WTC11 (cell line): ENCODE data around the gene TASL. TPM values are rescaled to one million over a fixed set of nuclear protein-coding genes. Genes with fewer than 3 reads are reported as not detected.

Experiments used
- ATAC-seq: fragments of 200-7000 bp; cut with Tn5 transposase; 2 replicates; pipeline ENCODE4 v1.10.0; 2021; ENCODE audit warnings: mild to moderate bottlenecking, moderate library complexity
- CTCF ChIA-PET: fragments of 300-600 bp; sonication (Branson Sonifier 250); formaldehyde crosslinking; loops from one replicate; lab custom pipeline; 2021; ENCODE audit warnings: antibody characterized with exemption; lab: Charles Lee
- POLR2A ChIA-PET: fragments of 350-600 bp; sonication (Branson Sonifier 250); formaldehyde crosslinking; loops from one replicate; lab custom pipeline; 2021; ENCODE audit warnings: antibody characterized with exemption; lab: Charles Lee
- DNase-seq: peaks from one replicate; pipeline ENCODE4 v3.0.0; 2021; ENCODE audit warnings: low spot score
- H3K27ac Mint-ChIP-seq: 2 replicates; pipeline ENCODE4 v1.8.0; 2021; ENCODE audit warnings: mixed read lengths
- H3K27me3 Mint-ChIP-seq: 2 replicates; pipeline ENCODE4 v1.8.0; 2021; ENCODE audit warnings: low read depth, mild to moderate bottlenecking, moderate library complexity, mixed read lengths
- H3K36me3 Mint-ChIP-seq: 2 replicates; pipeline ENCODE4 v1.8.0; 2021; ENCODE audit warnings: mixed read lengths
- H3K4me1 Mint-ChIP-seq: 2 replicates; pipeline ENCODE4 v1.8.0; 2022; ENCODE audit warnings: mixed read lengths
- H3K4me3 Mint-ChIP-seq: 2 replicates; pipeline ENCODE4 v1.8.0; 2021; ENCODE audit warnings: mild to moderate bottlenecking, moderate library complexity, mixed read lengths
- H3K9me3 Mint-ChIP-seq: 2 replicates; pipeline ENCODE4 v1.8.0; 2021; ENCODE audit warnings: mixed read lengths
- AFF4 ChIP-seq: sonication (generic); formaldehyde crosslinking; IDR thresholded peaks from 2 replicates; pipeline ENCODE4 v1.8.1; 2023; ENCODE audit warnings: mild to moderate bottlenecking, missing genetic modification reagents, borderline replicate concordance
- CREB1 ChIP-seq: sonication (generic); formaldehyde crosslinking; IDR thresholded peaks from 2 replicates; pipeline ENCODE4 v1.8.0; 2023; ENCODE audit warnings: mild to moderate bottlenecking, missing genetic modification reagents
- CREM ChIP-seq: sonication (generic); formaldehyde crosslinking; IDR thresholded peaks from 2 replicates; pipeline ENCODE4 v1.8.1; 2022; ENCODE audit warnings: mild to moderate bottlenecking, missing genetic modification reagents, moderate library complexity
- E2F5 ChIP-seq: sonication (generic); formaldehyde crosslinking; IDR thresholded peaks from 2 replicates; pipeline ENCODE4 v1.8.1; 2022; ENCODE audit warnings: mild to moderate bottlenecking, moderate library complexity, missing genetic modification reagents
- ELF4 ChIP-seq: sonication (generic); formaldehyde crosslinking; IDR thresholded peaks from 2 replicates; pipeline ENCODE4 v1.8.1; 2022; ENCODE audit warnings: low read depth, mild to moderate bottlenecking, moderate library complexity, missing genetic modification reagents
- EMX1 ChIP-seq: fragments of 250-450 bp; sonication (Bioruptor Pico); IDR thresholded peaks from 2 replicates; pipeline ENCODE4 v1.8.0; 2021; ENCODE audit warnings: mild to moderate bottlenecking
- ERG ChIP-seq: fragments of 250-450 bp; sonication (Bioruptor Pico); IDR thresholded peaks from 2 replicates; pipeline ENCODE4 v1.8.0; 2021; ENCODE audit warnings: mild to moderate bottlenecking
- FOXK1 ChIP-seq: sonication (generic); formaldehyde crosslinking; IDR thresholded peaks from 2 replicates; pipeline ENCODE4 v1.8.0; 2022; ENCODE audit warnings: mild to moderate bottlenecking, moderate library complexity, missing genetic modification reagents
- GRHL2 ChIP-seq: fragments of 250-450 bp; sonication (Bioruptor Pico); IDR thresholded peaks from 2 replicates; pipeline ENCODE4 v1.8.0; 2022; ENCODE audit warnings: mild to moderate bottlenecking, moderate library complexity; ENCODE audit not compliant: insufficient replicate concordance, severe bottlenecking
- KAT7 ChIP-seq: sonication (generic); formaldehyde crosslinking; IDR thresholded peaks from 2 replicates; pipeline ENCODE4 v1.8.1; 2023; ENCODE audit warnings: missing genetic modification reagents, mild to moderate bottlenecking, borderline replicate concordance
- NFE2L1 ChIP-seq: sonication (generic); formaldehyde crosslinking; IDR thresholded peaks from 2 replicates; pipeline ENCODE4 v1.8.1; 2023; ENCODE audit warnings: missing genetic modification reagents
- NR1H2 ChIP-seq: sonication (generic); formaldehyde crosslinking; IDR thresholded peaks from 2 replicates; pipeline ENCODE4 v1.9.0; 2021; ENCODE audit warnings: mild to moderate bottlenecking, moderate library complexity, missing genetic modification reagents
- TCF7 ChIP-seq: sonication (generic); formaldehyde crosslinking; IDR thresholded peaks from 2 replicates; pipeline ENCODE4 v1.8.0; 2022; ENCODE audit warnings: mild to moderate bottlenecking, low read depth, missing genetic modification reagents, moderate library complexity
- USF1 ChIP-seq: sonication (generic); formaldehyde crosslinking; IDR thresholded peaks from 2 replicates; pipeline ENCODE4 v1.8.0; 2022; ENCODE audit warnings: mild to moderate bottlenecking, missing genetic modification reagents
- USF2 ChIP-seq: sonication (generic); formaldehyde crosslinking; IDR thresholded peaks from 2 replicates; pipeline ENCODE4 v1.8.1; 2023; ENCODE audit warnings: mild to moderate bottlenecking, missing genetic modification reagents, moderate library complexity
- ZNF425 ChIP-seq: fragments of 250-450 bp; sonication (Bioruptor Pico); conservative IDR thresholded peaks from 2 replicates; pipeline ENCODE4 v1.9.0; 2021; ENCODE audit warnings: mild to moderate bottlenecking
- ZNF532 ChIP-seq: fragments of 250-450 bp; sonication (Bioruptor Pico); IDR thresholded peaks from 2 replicates; pipeline ENCODE4 v1.9.0; 2021; ENCODE audit warnings: mild to moderate bottlenecking, borderline replicate concordance
- ZNF671 ChIP-seq: fragments of 250-450 bp; sonication (Bioruptor Pico); IDR thresholded peaks from 2 replicates; pipeline ENCODE4 v1.8.0; 2021; ENCODE audit warnings: mild to moderate bottlenecking
- ZSCAN18 ChIP-seq: fragments of 250-450 bp; sonication (Bioruptor Pico); IDR thresholded peaks from 2 replicates; pipeline ENCODE4 v2.1.2; 2022; ENCODE audit warnings: mild to moderate bottlenecking, moderate library complexity
- total RNA-seq: library from RNA; stranded (reverse); gene quantifications from 3 replicates; pipeline ENCODE4 v1.2.3, GENCODE V29; 2021

The TASL gene
- total RNA-seq, 1 experiment from 2014 or later = not detected

- TF ChIP-seq ZNF671 (CRISPR knock-in tag) (no peak), ELF4 (CRISPR knock-in tag) (no peak), ZNF425 (CRISPR knock-in tag) (no peak), ZSCAN18 (CRISPR knock-in tag) (no peak), GRHL2 (CRISPR knock-in tag) (no peak), USF1 (CRISPR knock-in tag) (no peak), E2F5 (CRISPR knock-in tag) (no peak), TCF7 (CRISPR knock-in tag) (no peak), CREM (CRISPR knock-in tag) (no peak)
Observed at GRCh38 chrX:30533266-30533665, 44.3 kb downstream of the TASL start (continued).

GRCh38 chrX:30530606-30531005 lies 47.0 kb downstream of the TASL start:
- DNase-seq (no peak), ATAC-seq (no peak)
- CTCF ChIA-PET = no interaction called here
- H3K27me3 Mint-ChIP-seq = no peaks in the 10 kb centered on the region; the same call in 1 of the 2 replicates
- H3K4me1 Mint-ChIP-seq = no peaks in the 10 kb centered on the region
- H3K36me3 Mint-ChIP-seq = 0 out of 2 replicates have a peak, but pooled peaks cover 4% of the 10 kb centered on the region
- no peak for TF ChIP-seq NFE2L1 (CRISPR knock-in tag)
- TF ChIP-seq TCF7 (CRISPR knock-in tag) = no peak
- no peak for TF ChIP-seq FOXK1 (CRISPR knock-in tag)
- TF ChIP-seq EMX1 (CRISPR knock-in tag) = no peak
- TF ChIP-seq ERG (CRISPR knock-in tag) = no peak
- no peak for TF ChIP-seq ZNF532 (CRISPR knock-in tag)
- TF ChIP-seq CREM (CRISPR knock-in tag) = no peak
- TF ChIP-seq AFF4 (CRISPR knock-in tag) = no peak
- TF ChIP-seq NR1H2 (CRISPR knock-in tag) = no peak
- TF ChIP-seq USF2 (CRISPR knock-in tag) = no peak
- no peak for TF ChIP-seq CREB1 (CRISPR knock-in tag)
- no peak for TF ChIP-seq KAT7 (CRISPR knock-in tag)
- peaks cover 11% of the 10 kb centered on the region for H3K9me3 Mint-ChIP-seq
- H3K4me3 Mint-ChIP-seq = no peak overlapping the region
- no peak overlapping the region for H3K27ac Mint-ChIP-seq
- POLR2A ChIA-PET = no interaction called here
